ES-I3 (cell line): ENCODE data around the gene CTIF.

ENCODE experiments used
- H3K36me3 ChIP-seq: 2 replicates; pipeline ENCODE4 v1.6.1; 2013; ENCODE audit warnings: mild to moderate bottlenecking, low read length, control low read depth, moderate library complexity; ENCODE audit not compliant: insufficient read depth
- H3K4me1 ChIP-seq: 2 replicates; pipeline ENCODE4 v1.6.1; 2013; ENCODE audit warnings: mild to moderate bottlenecking, control low read depth, low read length; ENCODE audit not compliant: insufficient read depth
- H3K9ac ChIP-seq: 2 replicates; pipeline ENCODE4 v1.6.1; 2013; ENCODE audit warnings: low read depth, mild to moderate bottlenecking, low read length, moderate library complexity
- H3K9me3 ChIP-seq: 2 replicates; pipeline ENCODE4 v1.6.1; 2013; ENCODE audit warnings: mild to moderate bottlenecking, low read length, moderate library complexity; ENCODE audit not compliant: control insufficient read depth, insufficient read depth

CTIF gene

DNA sequence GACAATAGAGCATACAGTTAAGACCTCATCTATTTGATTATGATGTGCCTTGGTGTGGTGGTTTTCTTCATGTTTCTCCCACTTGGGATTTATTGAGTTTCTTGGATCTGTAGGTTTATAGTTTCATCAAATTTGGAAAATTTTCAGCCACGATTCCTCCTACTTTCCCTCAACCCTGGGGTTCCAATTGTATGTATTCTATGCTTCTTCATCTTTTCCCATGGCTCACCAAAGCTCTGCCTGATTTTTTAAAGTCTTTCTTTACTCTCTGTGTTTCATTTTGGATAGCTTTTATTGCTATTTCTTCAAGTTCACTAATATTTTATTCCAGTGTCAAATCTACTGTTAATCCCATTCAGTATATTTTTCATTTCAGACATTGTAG, 132.7 kb downstream of the CTIF start:
- Histone ChIP-seq H3K36me3 (no peaks in the 10 kb centered on the region; the same call in 1 of the 2 replicates), H3K4me1 (no peaks in the 10 kb centered on the region), H3K9me3 (peaks cover 8% of the 10 kb centered on the region; the same call in 1 of the 2 replicates), H3K9ac (no peak overlapping the region)

DNA sequence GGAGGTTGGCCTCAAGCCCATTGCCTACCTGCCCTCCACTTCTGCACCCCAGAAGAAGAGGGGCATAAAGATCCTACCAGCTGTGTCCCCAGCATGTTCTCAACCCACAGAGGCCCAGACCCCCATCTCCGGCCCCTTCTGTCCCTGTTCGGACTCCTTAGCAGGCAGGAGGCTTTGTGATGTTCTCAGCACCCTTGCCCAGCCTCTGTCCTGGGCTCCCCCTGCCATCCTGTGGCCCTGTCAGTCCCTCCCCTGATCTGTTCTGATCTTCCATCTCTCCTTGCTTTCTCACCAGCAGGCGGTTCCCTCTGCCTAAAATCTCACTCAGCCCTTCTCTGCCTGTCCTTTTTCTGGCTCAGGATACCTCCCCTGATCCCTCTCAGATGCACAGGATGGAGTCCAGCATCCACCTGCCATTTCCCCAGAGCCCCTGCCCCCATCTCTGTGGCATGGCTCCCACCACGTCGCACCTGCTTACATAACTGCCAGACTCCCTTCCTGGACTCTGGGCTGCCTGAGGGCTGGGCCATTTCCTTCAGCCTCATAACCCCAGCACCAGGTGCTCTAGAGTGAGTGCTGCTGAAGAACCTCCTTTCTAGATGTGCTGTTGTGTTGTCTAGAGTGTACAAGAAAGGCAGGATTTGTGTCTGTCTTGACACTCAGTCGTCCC, 134.0 kb downstream of the CTIF start:
- Histone ChIP-seq H3K36me3 (no peaks in the 10 kb centered on the region; the same call in 1 of the 2 replicates), H3K9ac (no peak overlapping the region), H3K4me1 (no peaks in the 10 kb centered on the region), H3K9me3 (peaks cover 8% of the 10 kb centered on the region; the same call in 1 of the 2 replicates)

DNA sequence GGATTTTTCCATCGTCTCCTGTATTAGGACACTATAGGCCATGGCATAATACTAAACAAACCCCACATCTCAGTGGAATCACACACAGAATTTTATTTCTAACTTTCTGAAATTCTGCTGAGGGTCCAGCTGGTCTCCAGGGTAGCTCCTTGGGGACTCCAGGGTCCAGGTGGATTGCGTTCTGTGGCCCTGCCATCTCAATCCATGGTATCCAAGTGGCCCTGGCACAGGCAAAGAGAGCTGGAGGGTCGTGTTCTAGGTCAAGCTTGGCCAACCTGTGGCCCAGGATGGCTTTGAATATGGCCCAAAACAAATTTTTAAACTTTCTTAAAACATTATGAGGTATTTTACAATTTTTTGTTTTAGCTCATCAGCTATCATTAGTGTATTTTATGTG, 134.6 kb downstream of the CTIF start:
- peaks cover 8% of the 10 kb centered on the region; the same call in 1 of the 2 replicates for H3K9me3 ChIP-seq
- H3K9ac ChIP-seq: no peak overlapping the region
- no peaks in the 10 kb centered on the region; the same call in 1 of the 2 replicates for H3K36me3 ChIP-seq
- no peaks in the 10 kb centered on the region for H3K4me1 ChIP-seq

DNA sequence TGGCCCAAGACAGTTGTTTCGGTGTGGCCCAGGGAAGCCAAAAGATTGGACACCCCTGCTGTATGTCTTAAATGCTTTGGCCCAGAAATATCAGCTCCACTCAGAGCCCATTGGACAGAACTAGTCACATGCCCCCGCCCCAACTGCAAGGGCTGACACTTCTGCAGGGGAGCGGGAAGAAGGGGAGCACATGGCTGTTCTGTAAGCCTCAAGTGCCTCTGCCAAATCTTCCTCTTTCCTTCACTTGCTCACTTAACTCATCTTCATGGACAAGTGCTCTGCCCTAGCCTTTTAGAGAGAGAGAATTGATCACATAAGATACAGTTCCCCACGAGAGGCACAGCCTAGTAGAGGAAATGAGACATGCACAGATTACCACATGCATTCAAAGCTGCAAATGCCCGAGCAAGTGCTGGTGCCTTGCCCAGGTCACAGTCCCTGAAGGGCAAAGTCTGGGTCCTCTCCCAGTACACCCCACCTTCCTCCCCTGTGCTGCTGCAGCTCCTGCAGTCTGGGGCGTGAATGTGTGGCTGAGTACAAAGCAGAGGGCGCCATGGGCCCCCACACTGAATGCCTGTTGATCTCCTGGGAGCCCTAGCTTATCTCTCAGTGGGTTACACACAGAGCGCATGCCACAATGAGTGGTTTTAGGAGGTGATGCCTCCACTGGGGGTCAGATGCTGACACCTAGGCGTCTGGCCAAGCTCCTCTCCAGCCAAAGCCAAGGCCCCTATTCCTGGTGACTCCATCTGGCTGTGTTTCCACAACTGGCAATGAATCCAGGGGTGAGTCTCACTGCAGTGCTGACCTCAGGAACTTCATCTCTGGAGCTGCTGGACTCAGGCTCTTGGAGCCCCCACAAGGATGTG, 135.3 kb downstream of the CTIF start:
- Histone ChIP-seq H3K9ac (no peak overlapping the region), H3K36me3 (no peaks in the 10 kb centered on the region), H3K4me1 (no peaks in the 10 kb centered on the region), H3K9me3 (peaks cover 8% of the 10 kb centered on the region; the same call in 1 of the 2 replicates)

DNA sequence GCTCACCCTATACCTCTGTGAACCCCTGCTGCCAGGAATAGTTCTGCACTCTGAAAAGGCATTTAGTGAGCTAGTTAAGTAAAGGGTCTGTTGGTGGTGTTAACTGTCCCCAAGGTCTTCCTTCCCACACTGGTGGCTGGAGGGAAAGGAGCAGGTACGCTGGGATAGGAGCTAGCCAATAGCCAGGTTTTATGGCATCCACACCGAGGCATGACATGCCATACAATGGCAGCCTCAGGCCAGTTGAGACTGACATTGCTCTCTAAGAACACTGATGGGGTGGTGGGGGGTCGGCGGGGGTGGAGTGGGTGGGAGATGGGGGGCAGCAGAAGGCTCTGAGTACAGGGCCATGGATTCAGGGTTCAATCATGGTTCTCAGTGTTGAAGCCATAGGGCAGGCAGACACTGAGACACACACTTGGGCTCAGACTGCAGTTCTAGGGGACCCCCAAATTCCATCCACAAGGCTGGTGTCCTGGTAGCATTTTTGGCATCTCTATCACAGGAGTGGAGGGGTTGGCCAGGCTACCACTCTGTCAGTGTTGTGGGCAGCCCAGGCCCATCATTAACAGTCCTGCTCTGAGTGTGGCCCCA, 136.0 kb downstream of the CTIF start:
- Histone ChIP-seq H3K36me3 (no peaks in the 10 kb centered on the region), H3K9me3 (peaks cover 8% of the 10 kb centered on the region; the same call in 1 of the 2 replicates), H3K4me1 (no peaks in the 10 kb centered on the region), H3K9ac (no peak overlapping the region)

DNA sequence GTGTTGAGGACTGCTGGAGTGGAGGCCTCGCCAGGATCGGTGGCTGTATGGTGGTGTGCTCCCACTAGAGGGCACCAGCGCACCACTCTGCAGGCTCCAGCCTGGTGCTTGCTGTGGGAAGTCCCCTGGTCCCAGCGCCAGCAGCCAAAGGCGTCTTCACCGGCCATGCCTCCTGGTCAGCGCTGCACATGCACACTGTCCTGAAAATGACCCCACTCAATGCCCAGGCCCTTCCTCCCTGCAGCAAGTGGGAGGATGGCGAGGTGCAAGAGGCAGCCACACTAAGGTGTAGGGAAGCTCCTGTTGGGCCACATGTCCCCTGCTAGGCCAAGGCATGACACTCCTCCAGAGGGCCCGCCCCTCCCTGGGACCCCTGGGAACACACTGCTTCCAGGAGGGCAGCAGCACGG, 136.5 kb downstream of the CTIF start:
- Histone ChIP-seq H3K36me3 (no peaks in the 10 kb centered on the region), H3K4me1 (no peaks in the 10 kb centered on the region), H3K9ac (no peak overlapping the region), H3K9me3 (peaks cover 8% of the 10 kb centered on the region; the same call in 1 of the 2 replicates)

DNA sequence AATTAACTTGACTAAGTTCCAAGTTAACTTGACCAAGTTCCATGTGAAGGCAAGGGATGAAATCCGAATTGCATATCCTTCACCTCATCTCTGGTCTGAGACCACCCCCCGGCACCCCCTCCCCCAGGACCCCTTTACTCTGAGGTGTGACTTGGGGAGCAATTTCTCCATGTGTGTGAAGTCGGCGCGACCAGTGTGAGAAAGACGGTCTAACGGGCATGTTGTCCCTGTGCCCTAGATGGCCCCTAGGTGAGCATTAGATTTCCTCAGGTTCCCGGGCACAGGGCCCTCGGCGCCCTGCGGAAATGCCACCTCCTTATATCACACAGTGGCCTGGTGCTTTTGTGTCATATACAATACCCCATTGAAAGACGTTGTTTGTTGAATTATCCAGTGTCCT, 137.1 kb downstream of the CTIF start:
- Histone ChIP-seq H3K4me1 (peaks cover under 1% of the 10 kb centered on the region; the same call in 1 of the 2 replicates), H3K36me3 (no peaks in the 10 kb centered on the region), H3K9me3 (peaks cover 4% of the 10 kb centered on the region; the same call in 1 of the 2 replicates), H3K9ac (no peak overlapping the region)

DNA sequence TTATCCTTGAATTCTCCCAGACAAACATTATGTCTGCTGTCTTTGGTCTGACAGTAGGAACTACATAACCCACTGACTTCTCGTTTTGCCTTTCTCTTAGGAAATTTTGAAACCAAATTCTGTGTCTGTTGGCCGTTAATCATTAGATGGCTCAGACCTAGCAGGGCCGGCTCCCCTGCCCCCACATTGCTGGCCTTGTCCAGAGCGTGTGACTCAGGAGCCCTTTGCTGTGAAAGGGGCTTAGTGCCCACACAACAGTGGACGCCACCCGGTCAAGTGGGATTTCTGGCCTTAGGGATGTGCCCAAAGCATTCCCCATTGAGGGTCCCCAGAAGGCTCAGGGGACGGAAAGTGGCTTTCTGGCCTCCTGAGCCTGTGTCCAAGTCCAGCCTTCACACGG, 137.5 kb downstream of the CTIF start:
- H3K36me3 ChIP-seq: no peaks in the 10 kb centered on the region

DNA sequence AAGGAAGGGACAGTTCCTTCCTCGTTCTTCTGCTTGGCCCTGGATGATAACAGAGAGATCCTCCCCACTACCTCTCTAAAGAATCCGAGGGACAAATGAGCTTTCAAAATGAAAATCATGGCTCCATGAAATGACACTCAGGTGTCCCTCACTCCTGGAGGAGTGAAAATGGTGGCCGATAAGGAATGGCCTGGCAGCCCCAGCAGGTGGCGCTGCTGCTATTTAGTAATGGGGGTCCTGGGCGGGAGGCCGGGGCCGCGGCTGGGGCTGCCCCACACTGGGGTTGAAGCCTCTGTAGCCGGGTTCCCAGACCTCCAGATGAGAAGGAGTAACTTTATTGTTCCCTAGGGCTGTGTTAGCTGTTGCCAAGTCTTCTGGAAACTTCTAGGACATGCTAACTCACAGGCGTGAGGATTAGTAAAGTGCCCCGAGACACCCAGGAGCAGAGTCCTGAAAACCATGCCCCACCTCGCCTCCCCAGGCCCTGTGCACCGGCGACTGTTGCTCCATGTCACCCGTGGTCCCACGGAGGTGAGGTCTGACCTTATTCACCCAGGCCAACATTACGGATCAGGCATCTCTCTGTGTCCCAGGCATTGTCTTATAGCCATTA, 138.0 kb downstream of the CTIF start:
- H3K9me3 ChIP-seq: no peaks in the 10 kb centered on the region
- H3K36me3 ChIP-seq: no peaks in the 10 kb centered on the region
- peaks cover 4% of the 10 kb centered on the region; the same call in 1 of the 2 replicates for H3K4me1 ChIP-seq
- no peak overlapping the region for H3K9ac ChIP-seq

More for the DNA sequence above, 137.5 kb downstream of the CTIF start:
- Histone ChIP-seq H3K4me1 (peaks cover 4% of the 10 kb centered on the region; the same call in 1 of the 2 replicates), H3K9ac (no peak overlapping the region), H3K9me3 (peaks cover 3% of the 10 kb centered on the region; the same call in 1 of the 2 replicates)

DNA sequence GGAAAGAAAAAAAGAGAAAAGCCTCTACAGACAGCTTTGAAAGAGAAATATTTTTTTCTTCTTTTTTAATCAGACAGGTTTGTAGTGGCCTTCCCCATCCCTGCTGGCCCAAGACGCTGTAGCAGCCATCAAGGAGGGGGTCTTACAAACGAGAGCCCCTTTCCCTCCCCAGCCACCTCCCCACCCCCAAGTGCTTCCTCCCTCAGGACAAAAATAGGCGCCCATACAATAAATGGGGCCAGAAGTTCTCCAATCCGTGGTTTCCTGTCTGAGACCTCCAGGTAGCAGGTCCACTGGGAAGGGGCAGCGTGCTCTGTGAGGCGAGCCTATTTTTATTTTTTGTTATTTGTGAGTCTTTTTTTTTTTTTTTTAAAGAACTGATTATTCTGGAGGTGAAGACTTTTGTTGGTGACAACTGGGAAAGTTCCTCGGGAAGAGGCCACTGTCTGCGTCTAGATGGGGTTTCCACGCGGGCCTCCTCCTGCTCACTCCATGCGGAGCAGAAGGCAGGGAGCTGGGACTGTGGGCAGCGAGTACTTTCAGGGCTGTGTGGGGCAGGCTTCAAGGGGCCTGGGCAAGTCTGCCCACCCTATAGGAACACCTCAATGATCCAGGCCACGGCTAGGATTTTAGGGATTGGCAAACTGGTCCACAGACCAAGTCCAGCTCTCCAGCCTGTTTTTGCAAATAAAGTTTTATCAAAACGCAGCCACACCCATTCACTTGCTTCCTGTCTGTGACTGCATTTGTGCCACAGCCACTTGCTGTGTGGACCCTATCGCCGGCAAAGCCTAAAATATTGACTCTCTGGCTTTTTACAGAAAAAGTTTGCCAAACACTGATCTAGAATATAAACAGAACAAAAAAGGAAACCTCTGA, 139.6 kb downstream of the CTIF start:
- Histone ChIP-seq H3K9ac (no peak overlapping the region), H3K4me1 (peaks cover 4% of the 10 kb centered on the region; the same call in 1 of the 2 replicates), H3K36me3 (no peaks in the 10 kb centered on the region), H3K9me3 (no peaks in the 10 kb centered on the region)

DNA sequence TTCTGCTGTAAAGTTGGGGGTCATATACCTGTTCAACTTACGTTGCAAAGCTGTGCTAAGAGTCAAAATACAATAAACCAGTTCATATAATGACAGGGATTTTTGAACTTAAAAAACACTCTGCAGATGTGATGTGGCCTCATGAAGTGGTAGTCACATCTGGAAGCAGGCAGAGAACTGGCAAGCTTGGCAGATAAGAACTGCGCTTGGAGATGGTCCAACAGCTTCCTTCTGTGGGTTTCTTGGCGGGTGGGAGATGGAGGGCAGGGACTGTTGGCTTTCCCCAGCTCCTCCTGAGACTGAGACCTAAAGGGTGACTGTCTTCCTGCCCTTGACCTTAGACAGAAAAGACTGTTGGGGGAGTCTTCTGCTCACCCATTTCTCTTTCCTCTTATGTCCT, 140.4 kb downstream of the CTIF start:
- Histone ChIP-seq H3K4me1 (peaks cover 4% of the 10 kb centered on the region; the same call in 1 of the 2 replicates), H3K36me3 (no peaks in the 10 kb centered on the region), H3K9me3 (no peaks in the 10 kb centered on the region), H3K9ac (no peak overlapping the region)

DNA sequence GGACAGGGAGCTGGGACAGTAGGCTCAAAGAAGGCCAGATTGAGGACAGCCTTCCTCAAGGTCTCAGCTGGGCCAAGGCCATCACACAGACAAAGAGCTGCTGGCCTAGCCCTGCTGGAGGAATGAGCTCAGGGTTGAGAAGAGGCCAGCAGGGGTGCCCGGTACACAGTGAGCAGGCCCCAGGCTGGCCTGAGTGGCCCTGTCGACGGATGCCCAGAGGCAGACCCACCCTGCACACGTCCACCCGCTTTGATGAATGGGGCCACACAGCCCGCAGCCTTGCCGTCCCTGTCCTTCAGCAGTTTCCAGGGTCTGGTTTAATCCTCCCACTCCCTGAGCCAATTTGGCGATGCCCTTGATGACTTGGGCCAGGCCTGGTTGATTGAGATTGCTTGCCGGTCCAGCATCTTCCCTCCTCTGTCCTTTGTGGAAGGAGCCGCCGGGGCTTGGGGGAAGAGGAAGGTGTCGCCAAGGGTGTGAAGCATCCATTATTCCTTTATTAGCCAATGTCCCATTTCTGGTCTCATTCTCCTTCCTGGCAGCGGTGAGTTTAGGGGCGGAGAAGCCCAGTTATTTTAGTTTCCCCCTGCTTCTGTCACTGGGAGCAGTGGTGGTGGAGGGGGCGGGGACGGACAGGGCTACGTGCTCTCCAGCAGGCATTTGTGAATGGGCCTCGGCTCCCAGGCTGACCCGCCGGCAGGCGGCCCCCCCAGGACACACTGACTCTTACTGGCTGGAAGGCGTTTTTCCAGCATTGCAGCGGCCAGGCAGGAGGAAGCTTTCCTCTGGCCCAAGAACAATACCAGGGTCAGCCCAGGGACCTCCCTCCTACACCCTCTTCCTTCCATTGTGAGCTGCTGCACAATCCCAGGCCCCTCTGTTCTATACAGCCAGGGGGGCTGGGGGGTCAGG, 141.8 kb downstream of the CTIF start:
- Histone ChIP-seq H3K9me3 (no peaks in the 10 kb centered on the region), H3K4me1 (peaks cover 4% of the 10 kb centered on the region; the same call in 1 of the 2 replicates), H3K36me3 (no peaks in the 10 kb centered on the region), H3K9ac (no peak overlapping the region)
